Adipose tissue (tissue), 3 donors: ENCODE measurements around the gene RNF135. TPM values are rescaled to one million over a fixed set of nuclear protein-coding genes. Genes with fewer than 3 reads are reported as not detected.
"Not testable (repeated sequence)": the region's sequence is repeated elsewhere in the genome, so short reads cannot be mapped to it uniquely, and the experiment has no call there.

ENCODE experiments used
- H3K27ac ChIP-seq: one replicate; pipeline ENCODE4 v1.5.1; 2013; ENCODE audit warnings: low read depth, low read length
- WGBS, 3 donors: extraction: QIAGEN DNeasy Blood & Tissue Kit; methylation state at CpG; one replicate each; pipeline ENCODE4 v1.1.7; 2013; 5-methylcytosine and 5-hydroxymethylcytosine counted together
- polyA plus RNA-seq, 3 donors: library from polyadenylated mRNA; stranded (reverse); fragments of 200-250 nt; gene quantifications; one replicate each; pipeline ENCODE4 v1.2.3, GENCODE V29; 2013
- donor health status: healthy with polysubstance abuse.
- donor health status: Bipolar disorder and iron deficiency.
- donor health status: healthy.

The RNF135 gene, protein sequence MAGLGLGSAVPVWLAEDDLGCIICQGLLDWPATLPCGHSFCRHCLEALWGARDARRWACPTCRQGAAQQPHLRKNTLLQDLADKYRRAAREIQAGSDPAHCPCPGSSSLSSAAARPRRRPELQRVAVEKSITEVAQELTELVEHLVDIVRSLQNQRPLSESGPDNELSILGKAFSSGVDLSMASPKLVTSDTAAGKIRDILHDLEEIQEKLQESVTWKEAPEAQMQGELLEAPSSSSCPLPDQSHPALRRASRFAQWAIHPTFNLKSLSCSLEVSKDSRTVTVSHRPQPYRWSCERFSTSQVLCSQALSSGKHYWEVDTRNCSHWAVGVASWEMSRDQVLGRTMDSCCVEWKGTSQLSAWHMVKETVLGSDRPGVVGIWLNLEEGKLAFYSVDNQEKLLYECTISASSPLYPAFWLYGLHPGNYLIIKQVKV
- 10 to 100 TPM; 10.7 to 27.2 (median 20.1) TPM for polyA plus RNA-seq

DNA sequence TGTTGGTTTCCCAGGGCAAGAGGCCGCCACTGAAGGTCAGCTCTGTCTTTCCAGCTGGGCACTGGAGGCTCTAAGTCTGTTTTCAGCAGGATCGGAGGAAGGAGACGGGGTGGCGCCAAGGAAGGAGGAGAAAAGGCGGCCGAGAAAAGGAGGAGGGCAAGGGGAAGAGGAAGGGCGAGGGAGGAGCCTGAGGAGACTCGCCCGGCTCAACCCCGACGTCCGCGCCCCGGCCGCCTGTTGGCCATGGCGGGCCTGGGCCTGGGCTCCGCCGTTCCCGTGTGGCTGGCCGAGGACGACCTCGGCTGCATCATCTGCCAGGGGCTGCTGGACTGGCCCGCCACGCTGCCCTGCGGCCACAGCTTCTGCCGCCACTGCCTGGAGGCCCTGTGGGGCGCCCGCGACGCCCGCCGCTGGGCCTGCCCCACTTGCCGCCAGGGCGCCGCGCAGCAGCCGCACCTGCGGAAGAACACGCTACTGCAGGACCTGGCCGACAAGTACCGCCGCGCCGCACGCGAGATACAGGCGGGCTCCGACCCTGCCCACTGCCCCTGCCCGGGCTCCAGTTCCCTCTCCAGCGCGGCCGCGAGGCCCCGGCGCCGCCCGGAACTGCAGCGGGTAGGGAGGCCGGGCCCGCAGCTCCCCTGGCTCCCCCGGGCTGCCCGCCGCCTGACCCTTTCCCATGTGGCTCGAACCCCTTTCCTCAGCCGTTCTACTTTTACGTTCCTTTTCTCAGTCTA lies at the start of gene RNF135:
RNF135 (plus strand) TSS at position 209 of the 737 bp plus-strand sequence; CDS start at position 244, 35 bp downstream.
- 0 to 1% (median 1%) methylated on average over 53 to 66 of the region's 66 CpGs for WGBS, 3 donors

DNA sequence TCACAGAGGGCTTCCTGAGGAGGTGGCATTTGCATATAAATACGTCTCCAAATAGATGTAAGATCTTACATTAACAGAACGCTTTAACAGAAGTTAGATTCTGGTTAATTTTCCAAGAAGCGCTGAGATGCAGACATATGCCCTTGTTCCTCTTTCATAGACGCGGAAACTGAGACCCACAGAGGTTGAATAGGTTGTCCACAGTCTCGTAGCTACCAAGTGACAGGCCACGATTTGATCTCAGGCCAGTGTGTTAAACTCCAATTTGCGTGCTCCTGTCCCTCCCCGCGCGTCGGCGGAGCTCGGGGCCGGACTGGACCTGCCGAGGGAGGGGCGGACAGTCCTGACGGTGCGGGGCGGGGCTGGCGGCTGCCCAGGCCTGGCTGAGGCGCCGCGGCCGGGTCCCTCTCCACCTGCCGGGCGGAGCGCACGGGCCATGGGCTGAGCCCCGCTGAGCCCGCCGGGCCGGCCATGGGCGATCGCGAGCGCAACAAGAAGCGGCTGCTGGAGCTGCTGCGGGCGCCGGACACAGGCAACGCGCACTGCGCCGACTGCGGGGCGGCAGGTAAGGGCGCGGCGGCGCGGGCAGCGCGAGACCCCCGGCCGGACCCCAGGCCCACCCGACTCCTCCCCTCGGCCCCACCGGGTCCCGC lies 49.2 kb upstream of the RNF135 start, which contains the start of gene ADAP2:
ADAP2 (plus strand) TSS at position 402 of the 653 bp plus-strand sequence; CDS start at position 472, 70 bp downstream.
- no peak within 1 kb of the TSS for H3K27ac ChIP-seq
- WGBS, 3 donors: 3 to 5% (median 3%) methylated on average over 34 to 60 of the region's 60 CpGs

More for the DNA sequence above, at the start of gene RNF135:
- peak within 1 kb of the TSS; percentile 22 for H3K27ac ChIP-seq

DNA sequence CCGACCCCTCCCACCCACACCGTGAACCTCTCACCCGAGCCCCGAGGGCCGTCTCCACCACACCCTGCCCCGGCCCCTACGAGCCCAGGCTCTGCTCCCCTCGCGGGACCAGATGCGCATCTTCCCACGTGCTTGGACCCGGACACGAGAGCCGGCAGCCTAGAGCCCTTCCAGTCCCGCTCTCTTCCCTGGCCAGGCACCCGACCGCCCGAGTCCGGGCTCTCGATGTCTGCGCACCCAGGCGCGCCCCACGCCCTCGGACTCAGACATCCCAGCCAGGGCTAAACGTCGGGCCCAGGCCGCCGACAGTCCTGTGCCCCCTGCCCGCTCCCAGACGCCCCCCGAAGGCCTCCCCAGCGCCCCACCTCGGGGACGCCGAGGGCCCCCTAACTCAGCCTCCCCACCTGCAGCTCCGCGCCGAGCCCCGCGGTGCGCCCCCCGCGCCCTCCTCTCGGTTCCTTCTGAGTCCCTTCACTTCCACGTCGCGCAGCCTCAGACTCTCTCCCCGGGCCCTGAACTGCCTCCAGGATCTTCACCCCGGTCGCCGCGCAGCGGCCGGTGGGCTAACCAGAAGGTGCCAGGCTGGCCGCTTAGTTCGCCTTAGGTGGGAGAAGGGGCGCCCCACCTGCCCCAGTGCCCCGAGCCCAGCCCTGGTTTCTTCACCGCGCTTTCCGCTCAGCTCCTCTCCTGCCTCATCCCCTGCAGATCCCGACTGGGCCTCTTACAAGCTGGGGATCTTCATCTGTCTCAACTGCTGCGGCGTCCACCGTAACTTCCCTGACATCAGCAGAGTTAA lies 48.4 kb upstream of the RNF135 start:
- no peak overlapping the region for H3K27ac ChIP-seq
- WGBS, 3 donors: 3 to 15% (median 5%) methylated on average over 50 to 66 of the region's 66 CpGs

GRCh38 chr17:30924341-30924740 lies 46.5 kb upstream of the RNF135 start:
- 64 to 75% (median 73%) methylated on average over 2 of the region's 2 CpGs for WGBS, 3 donors

GRCh38 chr17:30926516-30926915 lies 44.3 kb upstream of the RNF135 start:
- WGBS, 3 donors: 82 to 84% (median 83%) methylated on average over 6 of the region's 6 CpGs
- no peak overlapping the region for H3K27ac ChIP-seq

More at GRCh38 chr17:30924341-30924740, 46.5 kb upstream of the RNF135 start:
- H3K27ac ChIP-seq: no peak overlapping the region

- WGBS, 3 donors: 92 to 95% (median 94%) methylated on average over 5 of the region's 5 CpGs
- no peak overlapping the region for H3K27ac ChIP-seq
Observed at GRCh38 chr17:30927756-30928155, 43.1 kb upstream of the RNF135 start.

GRCh38 chr17:30928584-30928983 lies 42.3 kb upstream of the RNF135 start:
- no peak overlapping the region for H3K27ac ChIP-seq
- whole genome bisulfite sequencing, 3 donors: 87 to 90% (median 88%) methylated on average over 3 of the region's 3 CpGs

GRCh38 chr17:30929081-30929633 lies 41.7 kb upstream of the RNF135 start:
- WGBS, 3 donors: 55 to 77% (median 63%) methylated on average over 8 of the region's 8 CpGs
- no peak overlapping the region for H3K27ac ChIP-seq

GRCh38 chr17:30929861-30930260 lies 41.0 kb upstream of the RNF135 start:
- 88 to 98% (median 93%) methylated on average over 3 of the region's 3 CpGs for WGBS, 3 donors
- H3K27ac ChIP-seq: not testable (repeated sequence)

- WGBS, 3 donors: 70 to 88% (median 78%) methylated on average over 3 of the region's 3 CpGs
- H3K27ac ChIP-seq: no peak overlapping the region
Observed at GRCh38 chr17:30930495-30930894, 40.3 kb upstream of the RNF135 start.

GRCh38 chr17:30931582-30931981 lies 39.3 kb upstream of the RNF135 start:
- not testable (repeated sequence) for H3K27ac ChIP-seq
- WGBS, 3 donors: 90 to 93% (median 91%) methylated on average over 8 of the region's 8 CpGs

DNA sequence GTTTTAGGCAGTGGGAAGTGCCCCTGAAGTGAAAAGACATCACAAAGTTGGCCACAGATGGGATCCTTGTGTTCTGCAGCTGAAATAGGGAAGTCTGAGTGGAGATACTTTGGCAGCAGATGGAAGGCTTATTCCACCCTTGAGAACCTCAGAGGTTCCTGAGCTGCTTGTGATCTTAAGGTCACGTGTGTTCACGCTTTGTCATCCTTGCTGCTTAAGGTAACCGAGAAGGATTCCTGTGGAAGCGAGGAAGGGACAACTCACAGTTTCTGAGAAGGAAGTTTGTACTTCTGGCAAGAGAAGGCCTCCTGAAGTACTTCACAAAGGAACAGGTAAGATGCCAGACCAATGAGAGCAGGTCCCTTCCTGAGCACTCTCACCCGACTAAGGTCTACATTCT lies 36.9 kb upstream of the RNF135 start:
- WGBS, 3 donors: 59 to 67% (median 62%) methylated on average over 5 of the region's 5 CpGs
- H3K27ac ChIP-seq: no peak overlapping the region

GRCh38 chr17:30939051-30939689 lies 31.7 kb upstream of the RNF135 start:
- 80 to 88% (median 84%) methylated on average over 13 of the region's 13 CpGs for WGBS, 3 donors
- no peak overlapping the region for H3K27ac ChIP-seq

DNA sequence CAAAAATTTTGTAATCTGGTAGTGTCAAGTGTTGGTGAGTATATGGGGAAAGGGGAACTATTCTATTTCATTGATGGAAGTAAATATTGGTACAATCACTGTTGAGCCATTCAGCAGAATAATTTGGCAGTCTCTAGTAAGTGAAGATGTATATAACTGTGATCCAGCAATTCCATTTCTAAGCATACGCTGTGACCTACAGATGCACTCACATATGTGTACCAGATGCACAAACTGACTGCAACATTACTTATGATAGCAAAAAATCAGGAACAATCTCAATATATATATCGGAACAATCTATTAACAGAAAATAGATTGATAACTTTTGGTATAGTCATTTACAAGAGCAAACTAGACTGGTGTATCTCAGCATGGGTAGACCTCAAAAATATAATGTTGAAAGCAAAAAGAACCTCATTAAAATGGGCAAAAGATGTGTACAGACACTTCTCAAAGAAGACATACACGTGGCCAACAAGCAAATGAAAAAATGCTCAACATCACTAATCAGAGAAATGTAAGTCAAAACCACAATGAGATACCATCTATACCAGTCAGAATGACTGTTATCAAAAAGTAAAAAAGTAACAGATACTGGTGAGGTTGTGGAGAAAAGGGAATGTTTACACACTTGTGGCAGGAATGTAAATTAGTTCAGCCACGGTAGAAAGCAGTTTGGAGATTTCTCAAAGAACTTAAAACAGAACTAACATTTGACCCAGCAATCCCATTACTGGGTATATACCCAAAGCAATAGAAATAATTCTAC lies 28.3 kb upstream of the RNF135 start:
- H3K27ac ChIP-seq: no peak overlapping the region

DNA sequence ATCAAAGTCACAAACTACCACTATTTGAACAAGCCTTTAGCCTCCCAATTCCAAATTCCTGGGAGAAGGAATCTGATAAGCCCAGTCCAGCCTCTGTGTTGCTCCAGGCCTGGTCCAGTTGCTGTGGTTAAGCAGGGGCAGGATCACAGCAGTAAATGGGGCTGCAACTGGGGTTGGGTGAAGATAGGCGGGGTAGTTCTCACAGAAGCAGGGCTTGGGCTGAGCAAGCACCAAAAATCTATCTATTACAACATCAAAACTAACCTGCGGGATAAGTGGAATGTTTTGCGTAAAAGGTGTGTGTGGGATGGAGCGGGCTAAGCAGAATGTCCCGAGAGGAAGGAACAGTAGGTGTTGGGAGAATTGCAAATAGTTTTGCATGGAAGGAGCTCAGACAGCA lies 23.0 kb upstream of the RNF135 start:
- H3K27ac ChIP-seq: no peak overlapping the region
- WGBS, 3 donors: 94% methylated on average over 5 of the region's 5 CpGs

More for the DNA sequence above, 28.3 kb upstream of the RNF135 start:
- 61 to 64% (median 61%) methylated on average over 4 of the region's 4 CpGs for WGBS, 3 donors

- 90 to 92% (median 91%) methylated on average over 5 of the region's 5 CpGs for WGBS, 3 donors
- no peak overlapping the region for H3K27ac ChIP-seq
Observed at GRCh38 chr17:30950189-30950588, 20.6 kb upstream of the RNF135 start.
